Endodermal cell (in vitro differentiated cells): ENCODE data around the gene ERFL. TPM values are rescaled to one million over a fixed set of nuclear protein-coding genes. Genes with fewer than 3 reads are reported as not detected.

Experiments used
- DNase-seq: peaks from one replicate; pipeline ENCODE4 v3.0.0-alpha.2; 2017
- H3K27ac ChIP-seq: 2 replicates; pipeline ENCODE4 v1.5.1; 2013; ENCODE audit warnings: mild to moderate bottlenecking, low read depth, low read length, moderate library complexity
- H3K27me3 ChIP-seq: 2 replicates; pipeline ENCODE4 v1.6.1; 2013; ENCODE audit warnings: mild to moderate bottlenecking, low read length, moderate library complexity; ENCODE audit not compliant: insufficient read depth, control insufficient read depth, poor library complexity, severe bottlenecking
- H3K36me3 ChIP-seq: 2 replicates; pipeline ENCODE4 v1.7.0; 2013; ENCODE audit warnings: mild to moderate bottlenecking, low read length, moderate library complexity; ENCODE audit not compliant: control insufficient read depth, insufficient read depth
- H3K4me1 ChIP-seq: one replicate; pipeline ENCODE4 v1.7.0; 2013; ENCODE audit warnings: low read length; ENCODE audit not compliant: control insufficient read depth, insufficient read depth
- H3K4me3 ChIP-seq: 2 replicates; pipeline ENCODE4 v1.5.1; 2013; ENCODE audit warnings: mild to moderate bottlenecking, low read length, moderate library complexity
- H3K9ac ChIP-seq: 2 replicates; pipeline ENCODE4 v1.6.1; 2013; ENCODE audit warnings: mild to moderate bottlenecking, low read length, moderate library complexity; ENCODE audit not compliant: poor library complexity, severe bottlenecking; ENCODE audit errors: extremely low read depth
- H3K9me3 ChIP-seq: 2 replicates; pipeline ENCODE4 v1.6.1; 2013; ENCODE audit warnings: mild to moderate bottlenecking, low read length, moderate library complexity; ENCODE audit not compliant: control insufficient read depth
- H3K27ac Mint-ChIP-seq: 2 replicates; pipeline ENCODE4 v1.8.0; 2020; ENCODE audit warnings: mixed read lengths
- H3K27me3 Mint-ChIP-seq: 2 replicates; pipeline ENCODE4 v1.8.0; 2021; ENCODE audit warnings: mild to moderate bottlenecking, mixed read lengths; ENCODE audit not compliant: insufficient read depth
- H3K36me3 Mint-ChIP-seq: 2 replicates; pipeline ENCODE4 v1.8.0; 2020; ENCODE audit warnings: low read depth, mixed read lengths
- H3K4me1 Mint-ChIP-seq: 2 replicates; pipeline ENCODE4 v1.8.0; 2020; ENCODE audit warnings: mixed read lengths
- H3K4me3 Mint-ChIP-seq: 2 replicates; pipeline ENCODE4 v1.8.0; 2020; ENCODE audit warnings: mild to moderate bottlenecking, moderate library complexity, mixed read lengths
- H3K9me3 Mint-ChIP-seq: 2 replicates; pipeline ENCODE4 v1.8.0; 2020; ENCODE audit warnings: mild to moderate bottlenecking, mixed read lengths
- WGBS, 2 experiments: methylation state at CpG; one replicate each; pipeline versions ENCODE4 v1.1.5 to v1.1.7; 2013; ENCODE audit warnings: missing lambda C conversion rate in 2 of 2, mixed read lengths in 1 of 2; ENCODE audit not compliant: insufficient coverage in 1 of 2, insufficient read length in 1 of 2; 5-methylcytosine and 5-hydroxymethylcytosine counted together
- microRNA-seq: library from miRNA; unstranded; fragments of <30 nt; microRNA quantifications from one replicate; pipeline ENCODE4 v1.2.0, GENCODE V29; 2020; ENCODE audit warnings: borderline microRNAs expressed
- total RNA-seq, 2 donors: library from RNA; stranded (reverse); fragmentation: NEBNext Ultra II Directional in 1 of 2; extraction: Animal tissue kit (Norgen Biotek cat#: 25700) in 1 of 2; gene quantifications; 2 replicates in 1 of 2; 3 replicates in 1 of 2; pipeline ENCODE4 v1.2.1, GENCODE V29; 2021
- TF ChIP-seq, protein P1 (sequence below): fragments of 200-600 bp; sonication (generic); conservative IDR thresholded peaks from 2 replicates; pipeline ENCODE4 v1.5.0; 2021; ENCODE audit warnings: antibody characterized with exemption, mild to moderate bottlenecking

Gene ERFL
- total RNA-seq, 2 donors from 2014 or later = 0.13 to 0.53 TPM

DNA sequence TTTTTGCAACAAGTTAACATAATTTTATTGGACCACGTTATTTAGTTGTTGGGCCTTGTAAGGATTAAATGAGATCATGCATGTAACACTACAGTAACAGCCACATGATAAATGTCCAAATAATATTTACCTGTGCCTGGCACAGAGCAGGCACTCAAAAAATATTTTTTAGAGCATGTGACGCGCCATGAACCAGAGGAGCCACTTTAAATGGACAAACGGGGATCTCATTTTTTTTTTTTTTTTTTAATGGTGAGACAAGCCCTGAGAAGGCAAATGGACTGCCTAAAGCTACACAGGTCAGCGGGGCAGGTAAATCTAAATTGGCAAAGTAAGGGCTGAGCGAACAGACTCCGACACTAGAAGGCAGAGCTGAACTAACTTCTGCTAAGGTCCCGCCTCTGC, 69.0 kb downstream of the ERFL start:
- Mint-ChIP-seq H3K9me3 (no peaks in the 10 kb centered on the region), H3K36me3 (peaks cover 37% of the 10 kb centered on the region), H3K4me1 (peaks cover 26% of the 10 kb centered on the region), H3K27me3 (peaks cover 18% of the 10 kb centered on the region), H3K4me3 (peak overlapping the region; percentile 81), H3K27ac (peak overlapping the region; percentile 67)
- Histone ChIP-seq H3K27ac (no peak overlapping the region), H3K9ac (peak overlapping the region; percentile 38), H3K36me3 (peaks cover 37% of the 10 kb centered on the region), H3K9me3 (no peaks in the 10 kb centered on the region), H3K4me3 (peak overlapping the region; percentile 79), H3K4me1 (peaks cover 23% of the 10 kb centered on the region), H3K27me3 (peaks cover 7% of the 10 kb centered on the region)
- DNase-seq = no peak
- TF ChIP-seq, protein P1, sequence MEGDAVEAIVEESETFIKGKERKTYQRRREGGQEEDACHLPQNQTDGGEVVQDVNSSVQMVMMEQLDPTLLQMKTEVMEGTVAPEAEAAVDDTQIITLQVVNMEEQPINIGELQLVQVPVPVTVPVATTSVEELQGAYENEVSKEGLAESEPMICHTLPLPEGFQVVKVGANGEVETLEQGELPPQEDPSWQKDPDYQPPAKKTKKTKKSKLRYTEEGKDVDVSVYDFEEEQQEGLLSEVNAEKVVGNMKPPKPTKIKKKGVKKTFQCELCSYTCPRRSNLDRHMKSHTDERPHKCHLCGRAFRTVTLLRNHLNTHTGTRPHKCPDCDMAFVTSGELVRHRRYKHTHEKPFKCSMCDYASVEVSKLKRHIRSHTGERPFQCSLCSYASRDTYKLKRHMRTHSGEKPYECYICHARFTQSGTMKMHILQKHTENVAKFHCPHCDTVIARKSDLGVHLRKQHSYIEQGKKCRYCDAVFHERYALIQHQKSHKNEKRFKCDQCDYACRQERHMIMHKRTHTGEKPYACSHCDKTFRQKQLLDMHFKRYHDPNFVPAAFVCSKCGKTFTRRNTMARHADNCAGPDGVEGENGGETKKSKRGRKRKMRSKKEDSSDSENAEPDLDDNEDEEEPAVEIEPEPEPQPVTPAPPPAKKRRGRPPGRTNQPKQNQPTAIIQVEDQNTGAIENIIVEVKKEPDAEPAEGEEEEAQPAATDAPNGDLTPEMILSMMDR = no peak
- WGBS, 2 experiments = 12 to 19% methylated on average over 7 to 8 of the region's 8 CpGs

Small RNA genes lying within 50 kb of the gene (microRNA-seq; reads per million reads assigned to microRNA genes)
- gene MIR6797 = not detected

Other genes starting within 250 kb of the ERFL start
- gene CEACAM7, start 240.2 kb downstream of the ERFL start, total RNA-seq = not detected
- not detected for gene CEACAM5, start 219.8 kb downstream of the ERFL start, total RNA-seq
- not detected for gene CEACAM6, start 172.9 kb downstream of the ERFL start, total RNA-seq
- not detected for gene CEACAM3, start 131.9 kb downstream of the ERFL start, total RNA-seq
- gene LYPD4, start 83.8 kb downstream of the ERFL start, total RNA-seq = not detected
- not detected for gene DMRTC2, start 83.4 kb downstream of the ERFL start, total RNA-seq
- 1,000 to 10,000 TPM; 2,321 to 2,418 TPM for gene RPS19, start 68.2 kb downstream of the ERFL start, total RNA-seq
- gene CD79A, start 51.2 kb downstream of the ERFL start, total RNA-seq = not detected
- gene ARHGEF1, start 45.3 kb downstream of the ERFL start, total RNA-seq = 100 to 1,000 TPM in 1 of 2 donors, 10 to 100 TPM in 1; 89.9 to 116 TPM
- 100 to 1,000 TPM; 114 to 122 TPM for gene RABAC1, start 30.9 kb upstream of the ERFL start, total RNA-seq
- gene ATP1A3, start 65.8 kb upstream of the ERFL start, total RNA-seq = 1 to 10 TPM in 1 of 2 donors, under 1 TPM in 1; 0.69 to 1.0 TPM
- gene GRIK5, start 141.8 kb upstream of the ERFL start, total RNA-seq = 10 to 100 TPM; 21.6 to 38.7 TPM
- gene ZNF574, start 147.7 kb upstream of the ERFL start, total RNA-seq = 10 to 100 TPM; 20.9 to 22.1 TPM
- gene POU2F2, start 204.0 kb upstream of the ERFL start, total RNA-seq = 1 to 10 TPM; 1.8 to 2.6 TPM